GM18907 (cell line): ENCODE measurements around the gene TMEM131L.

Source experiments
- ATAC-seq: cut with Tn5 transposase; IDR thresholded peaks from one replicate; pipeline ENCODE4 v1.9.1; 2021; ENCODE audit warnings: mild to moderate bottlenecking, moderate library complexity; ENCODE audit not compliant: unreplicated experiment

The TMEM131L gene

DNA sequence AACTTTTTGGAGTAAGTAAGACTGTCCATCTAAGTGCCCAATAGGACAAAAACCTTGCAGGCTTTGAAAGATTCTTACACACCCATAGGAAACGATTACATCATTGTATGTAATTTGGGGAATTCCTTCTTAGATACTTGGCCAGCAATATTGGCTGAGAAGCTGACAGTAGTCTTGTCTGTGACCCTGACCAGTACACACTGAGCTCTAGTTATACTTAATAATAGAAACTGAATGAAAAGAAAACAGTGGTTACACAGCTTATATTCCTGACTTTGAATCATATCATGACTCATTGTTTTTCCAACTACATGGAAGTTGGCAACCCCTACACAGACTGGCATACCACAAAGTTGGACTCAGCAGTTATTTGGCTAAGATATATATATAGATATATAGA lies 210.8 kb downstream of the TMEM131L start:
- no peak for ATAC-seq

DNA sequence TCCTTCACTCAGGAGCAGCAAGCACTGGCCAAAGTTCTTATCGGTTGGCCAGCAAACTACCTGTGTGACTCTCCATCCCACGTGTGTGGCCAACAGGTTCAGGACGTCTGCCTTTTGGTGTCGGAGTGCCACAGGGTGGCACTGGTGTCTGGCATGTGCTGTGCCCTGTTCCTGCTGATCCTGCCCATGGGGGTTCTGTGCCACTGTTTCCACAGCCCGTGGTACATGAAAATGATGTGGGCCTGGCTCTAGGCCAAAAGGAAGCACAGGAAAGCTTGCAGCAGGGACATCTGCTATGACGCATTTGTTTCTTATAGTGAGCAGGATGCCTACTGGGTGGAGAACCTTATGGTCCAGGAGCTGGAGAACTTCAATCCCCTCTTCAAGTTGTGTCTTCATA lies 213.3 kb downstream of the TMEM131L start:
- no peak for ATAC-seq

DNA sequence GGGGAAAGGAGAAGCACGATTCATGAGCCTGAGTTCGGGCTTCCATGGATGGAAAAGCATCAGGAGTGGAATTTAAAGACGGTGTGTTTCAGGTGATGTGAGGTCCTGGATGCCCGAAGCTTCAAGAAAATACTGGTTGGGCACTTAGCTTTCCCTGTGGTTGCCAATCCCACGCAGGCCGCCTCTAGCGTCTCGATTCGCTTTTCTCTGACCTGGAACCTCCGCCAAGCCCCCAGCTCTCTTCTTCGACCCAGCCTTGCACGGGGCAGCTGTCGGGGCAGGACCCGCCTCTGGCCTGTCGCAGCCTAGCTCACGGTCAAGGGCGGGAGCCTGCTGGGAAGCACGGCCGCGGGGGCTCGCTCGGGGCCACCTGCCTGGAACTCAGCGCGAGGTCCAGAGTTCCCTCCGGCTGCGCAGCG lies 217.6 kb downstream of the TMEM131L start:
- ATAC-seq: no peak

DNA sequence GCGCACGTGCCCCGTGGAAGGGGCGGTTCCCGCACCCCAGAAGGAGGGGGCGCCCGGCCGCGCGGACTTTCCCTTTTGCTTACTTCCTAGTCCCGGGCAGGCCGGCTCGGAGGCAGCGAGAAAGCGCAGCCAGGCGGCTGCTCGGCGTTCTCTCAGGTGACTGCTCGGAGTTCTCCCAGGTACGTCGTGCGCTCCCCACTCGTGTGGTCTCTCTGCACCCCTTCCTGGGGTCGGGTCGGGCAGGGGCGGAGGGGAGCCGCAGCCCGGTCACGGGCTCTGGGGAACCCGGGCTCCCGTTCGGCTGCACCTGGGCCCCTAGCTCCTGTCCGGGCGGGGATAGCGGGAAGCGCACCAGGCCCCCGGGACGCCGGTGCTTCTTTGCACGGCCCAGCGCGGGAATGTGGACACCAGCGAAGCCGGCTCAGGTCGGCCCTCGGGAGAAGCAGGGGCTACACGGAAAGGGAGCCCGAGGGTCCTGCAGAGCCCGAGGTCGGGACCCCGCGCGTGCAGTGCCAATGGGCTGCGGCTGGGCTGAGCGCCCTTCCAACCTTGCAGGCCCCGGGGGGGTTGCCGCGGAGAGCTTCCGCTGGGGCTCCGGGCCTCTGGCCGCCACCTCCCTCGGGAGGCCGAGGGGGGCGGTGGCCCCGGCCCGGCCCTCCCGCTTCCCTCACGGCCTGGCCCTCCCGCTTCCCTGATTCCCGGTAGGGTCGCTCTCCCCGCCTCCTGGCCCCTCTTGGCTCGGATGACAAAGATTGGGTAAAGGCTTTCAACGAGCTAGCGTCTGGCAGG lies 218.2 kb downstream of the TMEM131L start, which contains the start of gene TLR2:
Gene TLR2 (plus strand): TSS at position 99 of the 789 bp plus-strand sequence. CDS start 18,628 bp downstream, outside the sequence.
- ATAC-seq: peak; percentile 88

DNA sequence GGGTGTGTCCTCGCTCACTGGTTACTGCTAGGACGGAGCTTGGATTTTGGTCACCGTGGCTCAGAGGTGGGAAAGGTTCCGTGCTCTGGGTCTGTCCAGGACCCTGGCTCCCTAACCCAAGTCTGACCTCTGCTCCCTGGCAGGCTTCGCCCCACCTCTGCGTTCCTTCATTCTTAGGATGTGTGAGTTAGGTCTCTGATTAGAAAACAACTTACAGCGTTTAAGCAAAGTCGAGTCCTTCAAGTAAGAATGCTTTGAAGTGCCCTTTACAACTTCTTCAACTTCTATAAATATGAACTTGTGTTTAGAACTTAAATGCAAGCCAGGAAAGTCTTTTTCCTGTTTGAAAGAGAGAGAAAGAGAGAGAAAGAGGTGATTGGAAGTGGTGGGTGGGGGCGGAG lies 218.8 kb downstream of the TMEM131L start:
- ATAC-seq: no peak
